Progenitor cell of endocrine pancreas (in vitro differentiated cells): ENCODE data around the gene GTF3C1. TPM values are rescaled to one million over a fixed set of nuclear protein-coding genes. Genes with fewer than 3 reads are reported as not detected.

Experiments used
- DNase-seq: peaks from one replicate; pipeline ENCODE4 v3.0.0; 2021; ENCODE audit warnings: low spot score; ENCODE audit not compliant: unreplicated experiment
- H3K27ac Mint-ChIP-seq: 2 replicates; pipeline ENCODE4 v1.8.0; 2021; ENCODE audit warnings: mild to moderate bottlenecking, moderate library complexity, mixed read lengths
- H3K27me3 Mint-ChIP-seq: 2 replicates; pipeline ENCODE4 v1.8.0; 2021; ENCODE audit warnings: mixed read lengths
- H3K36me3 Mint-ChIP-seq: 2 replicates; pipeline ENCODE4 v1.8.0; 2022; ENCODE audit warnings: mixed read lengths; ENCODE audit not compliant: insufficient read depth
- H3K4me1 Mint-ChIP-seq: 2 replicates; pipeline ENCODE4 v1.8.0; 2021; ENCODE audit warnings: low read depth, mixed read lengths
- H3K4me3 Mint-ChIP-seq: 2 replicates; pipeline ENCODE4 v1.8.0; 2021; ENCODE audit warnings: low read depth, mild to moderate bottlenecking, moderate library complexity, mixed read lengths
- H3K9me3 Mint-ChIP-seq: 2 replicates; pipeline ENCODE4 v1.8.0; 2021; ENCODE audit warnings: low read depth, mixed read lengths
- CTCF ChIP-seq: fragments of 200-600 bp; sonication (generic); IDR thresholded peaks from one replicate; pipeline ENCODE4 v1.5.0; 2021; ENCODE audit warnings: antibody characterized with exemption, mild to moderate bottlenecking; ENCODE audit not compliant: unreplicated experiment
- total RNA-seq: library from RNA; stranded (reverse); gene quantifications from 2 replicates; pipeline ENCODE4 v1.2.1, GENCODE V29; 2021

The GTF3C1 gene
- total RNA-seq, 1 donor from 2014 or later, result 106 TPM

- no peak for DNase-seq
- no peak for TF ChIP-seq CTCF
- Mint-ChIP-seq H3K27ac (no peak overlapping the region), H3K4me3 (no peak overlapping the region), H3K36me3 (peaks cover 23% of the 10 kb centered on the region), H3K9me3 (no peaks in the 10 kb centered on the region), H3K27me3 (no peaks in the 10 kb centered on the region), H3K4me1 (peaks cover 6% of the 10 kb centered on the region)
Observed at GRCh38 chr16:27514806-27515205, 34.9 kb downstream of the GTF3C1 start.

- TF ChIP-seq CTCF, result no peak
- Mint-ChIP-seq H3K9me3 (no peaks in the 10 kb centered on the region), H3K27me3 (no peaks in the 10 kb centered on the region), H3K4me1 (peaks cover 6% of the 10 kb centered on the region), H3K36me3 (peaks cover 27% of the 10 kb centered on the region), H3K4me3 (no peak overlapping the region), H3K27ac (no peak overlapping the region)
- DNase-seq, result no peak
Observed at GRCh38 chr16:27511657-27512448, 37.9 kb downstream of the GTF3C1 start.

- Mint-ChIP-seq H3K36me3 (peaks cover 34% of the 10 kb centered on the region), H3K4me1 (peaks cover 6% of the 10 kb centered on the region), H3K27me3 (no peaks in the 10 kb centered on the region), H3K27ac (no peak overlapping the region), H3K9me3 (no peaks in the 10 kb centered on the region), H3K4me3 (no peak overlapping the region)
- DNase-seq, result no peak
- TF ChIP-seq CTCF, result no peak
Observed at GRCh38 chr16:27508476-27508875, 41.2 kb downstream of the GTF3C1 start.

- TF ChIP-seq CTCF, result no peak
- no peak overlapping the region for H3K4me3 Mint-ChIP-seq
- DNase-seq, result no peak
- H3K27ac Mint-ChIP-seq, result no peak overlapping the region
- peaks cover 34% of the 10 kb centered on the region for H3K36me3 Mint-ChIP-seq
- H3K4me1 Mint-ChIP-seq, result no peaks in the 10 kb centered on the region
- H3K9me3 Mint-ChIP-seq, result no peaks in the 10 kb centered on the region
- H3K27me3 Mint-ChIP-seq, result no peaks in the 10 kb centered on the region
Observed at GRCh38 chr16:27506771-27507170, 42.9 kb downstream of the GTF3C1 start.

GRCh38 chr16:27505297-27506236 lies 44.1 kb downstream of the GTF3C1 start:
- Mint-ChIP-seq H3K4me3 (no peak overlapping the region), H3K27me3 (no peaks in the 10 kb centered on the region), H3K27ac (no peak overlapping the region), H3K4me1 (no peaks in the 10 kb centered on the region), H3K9me3 (no peaks in the 10 kb centered on the region), H3K36me3 (peaks cover 30% of the 10 kb centered on the region)
- no peak for TF ChIP-seq CTCF
- no peak for DNase-seq
